ENCODE data around the gene BABAM1. TPM values are rescaled to one million over a fixed set of nuclear protein-coding genes. Genes with fewer than 3 reads are reported as not detected.

BABAM1 gene
- total and polyA plus RNA-seq, 9 of the 15 experiments (the other 6 are each of a cell fraction or from before 2014, with no cell fraction given): 14.7 to 160 (median 113) TPM

- TF ChIP-seq DACH1 (IDR thresholded peaks at IDR 0.05; ENCODE audit: partially characterized antibody): no peak
- TF ChIP-seq NFIX (CRISPR knock-in tag; IDR thresholded peaks at IDR 0.05; ENCODE audit: low read depth): no peak
- TF ChIP-seq DIDO1 (tag; IDR thresholded peaks at IDR 0.05; ENCODE audit: low read depth): no peak
- no peak for TF ChIP-seq DNMT1 (IDR thresholded peaks at IDR 0.05)
- TF ChIP-seq HDAC3 (IDR thresholded peaks at IDR 0.05; ENCODE audit: borderline replicate concordance, partially characterized antibody): no peak
- TF ChIP-seq ETV5 (CRISPR knock-in tag; IDR thresholded peaks at IDR 0.05; ENCODE audit: low read depth): peak; percentile 60; the same call in 1 of the 2 replicates
- peak; percentile 20; the same call in 1 of the 2 replicates for TF ChIP-seq ELF4 (CRISPR knock-in tag; IDR thresholded peaks at IDR 0.05)
- no peak for TF ChIP-seq MEF2A (IDR thresholded peaks at IDR 0.05; ENCODE audit: control insufficient read depth, low read depth, low read length)
- TF ChIP-seq RREB1 (CRISPR knock-in tag; IDR thresholded peaks at IDR 0.05): 0 out of 2 replicates have a peak, but pooled peaks have one; percentile 36
- peak; percentile 84 for TF ChIP-seq POLR2A (conservative IDR thresholded peaks at IDR 0.05)
- TF ChIP-seq, protein P1, sequence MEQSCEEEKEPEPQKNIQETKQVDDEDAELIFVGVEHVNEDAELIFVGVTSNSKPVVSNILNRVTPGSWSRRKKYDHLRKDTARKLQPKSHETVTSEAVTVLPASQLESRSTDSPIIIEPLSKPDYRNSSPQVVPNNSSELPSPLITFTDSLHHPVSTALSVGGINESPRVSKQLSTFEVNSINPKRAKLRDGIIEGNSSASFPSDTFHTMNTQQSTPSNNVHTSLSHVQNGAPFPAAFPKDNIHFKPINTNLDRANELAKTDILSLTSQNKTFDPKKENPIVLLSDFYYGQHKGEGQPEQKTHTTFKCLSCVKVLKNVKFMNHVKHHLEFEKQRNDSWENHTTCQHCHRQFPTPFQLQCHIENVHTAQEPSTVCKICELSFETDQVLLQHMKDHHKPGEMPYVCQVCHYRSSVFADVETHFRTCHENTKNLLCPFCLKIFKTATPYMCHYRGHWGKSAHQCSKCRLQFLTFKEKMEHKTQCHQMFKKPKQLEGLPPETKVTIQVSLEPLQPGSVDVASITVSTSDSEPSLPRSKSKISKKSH (CRISPR knock-in tag; IDR thresholded peaks at IDR 0.05): no peak
- peak; percentile 23; the same call in 1 of the 2 replicates for TF ChIP-seq JUN (IDR thresholded peaks at IDR 0.05; ENCODE audit: borderline replicate concordance, low read depth, low read length)
- no peak for TF ChIP-seq JUN (CRISPR knock-in tag; IDR thresholded peaks at IDR 0.05; ENCODE audit: borderline replicate concordance)
- TF ChIP-seq ZNF354B (CRISPR knock-in tag; IDR thresholded peaks at IDR 0.05): no peak
- TF ChIP-seq KLF10 (CRISPR knock-in tag; IDR thresholded peaks at IDR 0.05): no peak
- no peak for TF ChIP-seq ASH1L (IDR thresholded peaks at IDR 0.05; ENCODE audit: borderline replicate concordance, low read depth, partially characterized antibody)
- TF ChIP-seq NFYB (IDR thresholded peaks at IDR 0.05; ENCODE audit: extremely low read depth, insufficient read length): no peak
- TF ChIP-seq TEAD1 (CRISPR knock-in tag; IDR thresholded peaks at IDR 0.05): peak in 1 of 2 experiments; percentile 87; a peak in 2 of 4 replicates
- TF ChIP-seq MTF1 (CRISPR knock-in tag; IDR thresholded peaks at IDR 0.05; ENCODE audit: borderline replicate concordance): no peak
- TF ChIP-seq HDAC1 (IDR thresholded peaks at IDR 0.05): peak in 1 of 2 experiments; percentile 68; a peak in 1 of 4 replicates
- TF ChIP-seq NELFE (IDR thresholded peaks at IDR 0.05; ENCODE audit: insufficient read depth, insufficient read length): no peak
- TF ChIP-seq SNIP1 (IDR thresholded peaks at IDR 0.05; ENCODE audit: low read depth): no peak
Observed at GRCh38 chr19:17292301-17293074, 25.2 kb downstream of the BABAM1 start (continued).

All from K562 (cell line).